GM20000 (cell line): Measurements from ENCODE around the gene HLA-A.

Source experiments
- DNase-seq: peaks from one replicate; pipeline ENCODE4 v3.0.0; 2012; ENCODE audit warnings: low spot score
- CTCF ChIP-seq: IDR thresholded peaks from 2 replicates; pipeline ENCODE4 v1.5.1; 2012; ENCODE audit warnings: mild to moderate bottlenecking, control low read depth; ENCODE audit errors: extremely low read depth, missing control alignments

Gene HLA-A

GRCh38 chr6:29953001-29953441, 10.7 kb downstream of the HLA-A start:
- DNase-seq, result no peak
- no peak for TF ChIP-seq CTCF

GRCh38 chr6:29953686-29954085, 11.4 kb downstream of the HLA-A start:
- TF ChIP-seq CTCF, result no peak
- DNase-seq, result no peak

DNA sequence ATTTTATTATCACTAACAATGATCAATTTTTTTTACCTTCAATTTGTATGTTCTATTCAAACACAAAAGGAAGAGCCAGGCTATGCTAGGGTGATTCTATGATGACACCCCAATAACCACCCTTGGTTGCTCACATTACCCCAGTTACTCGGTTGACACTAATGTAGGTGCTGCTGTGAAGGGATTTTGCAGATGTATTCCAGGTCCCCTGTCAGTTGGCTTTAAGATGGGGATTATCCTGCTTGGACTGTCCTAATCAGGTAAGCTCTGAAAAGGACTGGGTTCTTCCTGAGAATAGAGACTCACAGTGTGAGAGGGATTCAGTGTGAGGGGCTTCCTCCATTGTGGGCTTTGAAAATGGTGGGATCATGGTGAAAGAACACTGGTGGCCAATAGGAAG, 11.9 kb downstream of the HLA-A start:
- no peak for DNase-seq
- TF ChIP-seq CTCF, result no peak

- no peak for TF ChIP-seq CTCF
- no peak for DNase-seq
These were observed 13.5 kb downstream of the HLA-A start for GRCh38 chr6:29955783-29956182.

- no peak for DNase-seq
- TF ChIP-seq CTCF, result no peak
These were observed 14.2 kb downstream of the HLA-A start for GRCh38 chr6:29956518-29956917.

DNA sequence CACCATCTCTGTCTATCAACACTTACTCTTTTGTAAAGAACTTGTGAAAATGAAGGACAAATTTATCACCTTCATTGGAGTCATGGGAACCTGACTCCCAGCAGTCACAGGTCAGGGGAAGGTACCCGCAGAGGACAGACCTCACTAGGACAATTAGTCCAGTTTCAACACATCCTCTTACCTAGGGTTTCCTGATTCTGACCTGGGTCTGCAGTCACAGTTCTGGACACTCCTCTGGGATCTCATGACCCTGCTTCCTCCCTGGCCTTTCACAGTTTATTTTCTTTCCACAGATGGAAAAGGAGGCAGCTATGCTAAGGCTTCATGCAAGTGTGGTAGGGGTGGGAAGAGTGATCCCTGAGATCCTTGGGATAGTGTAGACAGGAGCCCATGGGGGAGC, 15.7 kb downstream of the HLA-A start:
- DNase-seq, result no peak
- no peak for TF ChIP-seq CTCF

DNA sequence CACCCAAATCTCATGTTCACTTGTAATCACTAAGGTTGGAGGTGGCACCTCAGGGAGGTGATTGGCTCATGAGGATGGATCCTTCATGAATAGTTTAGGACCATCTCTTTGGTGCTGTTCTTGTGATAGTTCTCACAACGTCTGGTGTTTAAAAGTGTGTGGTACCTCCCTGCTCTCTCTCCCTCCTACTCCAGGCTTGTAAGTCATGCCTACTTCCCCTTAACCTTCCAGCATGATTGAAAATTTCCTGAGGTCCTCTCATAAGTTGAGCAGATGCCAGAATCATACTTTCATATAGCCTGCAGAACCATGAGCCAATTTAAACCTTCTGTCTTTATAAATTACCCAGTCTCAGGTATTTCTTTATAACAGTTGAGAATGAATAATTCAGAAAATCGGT, 16.6 kb downstream of the HLA-A start:
- no peak for TF ChIP-seq CTCF
- DNase-seq, result no peak
